Endothelial cell of umbilical vein (primary cell): Measurements from ENCODE around the gene STARD13.

Experiments used
- EZH2 ChIP-seq: IDR thresholded peaks from 2 replicates; pipeline ENCODE4 v1.6.1; 2012; ENCODE audit warnings: borderline replicate concordance, low read depth, mild to moderate bottlenecking, moderate library complexity, low read length, inconsistent platforms; ENCODE audit not compliant: severe bottlenecking
- FOS ChIP-seq: IDR thresholded peaks from 2 replicates; pipeline ENCODE4 v1.6.1; 2011; ENCODE audit warnings: mild to moderate bottlenecking, low read length, moderate library complexity, borderline replicate concordance; ENCODE audit not compliant: insufficient read depth
- POLR2A ChIP-seq: IDR thresholded peaks from 2 replicates; pipeline ENCODE4 v1.6.1; 2012; ENCODE audit warnings: low read depth, mild to moderate bottlenecking, control low read depth, low read length
- POLR2AphosphoS5 ChIP-seq: IDR thresholded peaks from 2 replicates; pipeline ENCODE4 v1.6.1; 2012; ENCODE audit warnings: low read depth, mild to moderate bottlenecking, control low read depth, low read length, moderate library complexity; ENCODE audit not compliant: insufficient read depth
- TF ChIP-seq, protein P1 (sequence below), 2 donors: IDR thresholded peaks; 1 replicate in 1 of 2; 2 replicates in 1 of 2; pipeline ENCODE4 v1.5.1; 2011; ENCODE audit warnings: low read length in 2 of 2, mild to moderate bottlenecking in 2 of 2, moderate library complexity in 2 of 2, control low read depth in 1 of 2, inconsistent platforms in 1 of 2, low read depth in 1 of 2; ENCODE audit not compliant: insufficient read depth in 1 of 2; ENCODE audit errors: extremely low read depth in 1 of 2
- TF ChIP-seq, protein P2 (sequence below): IDR thresholded peaks from 2 replicates; pipeline ENCODE4 v1.6.1; 2011; ENCODE audit not compliant: insufficient read depth, insufficient read length

DNA sequence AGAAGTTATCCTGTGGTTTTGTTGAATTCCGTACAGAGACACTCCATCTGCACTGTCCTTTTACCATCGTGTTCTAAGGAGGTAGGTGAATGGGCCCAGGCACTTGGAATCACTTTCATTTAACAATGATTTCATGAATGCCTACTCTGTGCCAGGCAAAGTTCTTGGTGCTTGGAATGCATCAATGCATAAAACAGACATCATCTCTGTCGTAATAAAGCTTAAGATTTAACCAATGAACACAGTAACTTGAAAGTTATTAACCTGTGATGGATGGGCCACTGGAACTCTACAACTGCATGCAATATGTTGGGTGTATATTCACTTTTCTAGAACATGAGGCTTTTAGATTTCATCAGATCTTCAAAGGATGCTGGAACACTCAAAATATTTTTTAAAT, 14.1 kb upstream of the STARD13 start:
- TF ChIP-seq FOS, result no peak
- no peak for TF ChIP-seq POLR2A
- TF ChIP-seq, protein P1, sequence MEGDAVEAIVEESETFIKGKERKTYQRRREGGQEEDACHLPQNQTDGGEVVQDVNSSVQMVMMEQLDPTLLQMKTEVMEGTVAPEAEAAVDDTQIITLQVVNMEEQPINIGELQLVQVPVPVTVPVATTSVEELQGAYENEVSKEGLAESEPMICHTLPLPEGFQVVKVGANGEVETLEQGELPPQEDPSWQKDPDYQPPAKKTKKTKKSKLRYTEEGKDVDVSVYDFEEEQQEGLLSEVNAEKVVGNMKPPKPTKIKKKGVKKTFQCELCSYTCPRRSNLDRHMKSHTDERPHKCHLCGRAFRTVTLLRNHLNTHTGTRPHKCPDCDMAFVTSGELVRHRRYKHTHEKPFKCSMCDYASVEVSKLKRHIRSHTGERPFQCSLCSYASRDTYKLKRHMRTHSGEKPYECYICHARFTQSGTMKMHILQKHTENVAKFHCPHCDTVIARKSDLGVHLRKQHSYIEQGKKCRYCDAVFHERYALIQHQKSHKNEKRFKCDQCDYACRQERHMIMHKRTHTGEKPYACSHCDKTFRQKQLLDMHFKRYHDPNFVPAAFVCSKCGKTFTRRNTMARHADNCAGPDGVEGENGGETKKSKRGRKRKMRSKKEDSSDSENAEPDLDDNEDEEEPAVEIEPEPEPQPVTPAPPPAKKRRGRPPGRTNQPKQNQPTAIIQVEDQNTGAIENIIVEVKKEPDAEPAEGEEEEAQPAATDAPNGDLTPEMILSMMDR (IDR thresholded peaks at IDR 0.05; ENCODE audit: extremely low read depth in 1 of 2, insufficient read depth in 1 of 2, low read depth in 1 of 2, low read length in 2 of 2), result no peak
- TF ChIP-seq POLR2AphosphoS5, result no peak
- no peak for TF ChIP-seq EZH2
- TF ChIP-seq, protein P2, sequence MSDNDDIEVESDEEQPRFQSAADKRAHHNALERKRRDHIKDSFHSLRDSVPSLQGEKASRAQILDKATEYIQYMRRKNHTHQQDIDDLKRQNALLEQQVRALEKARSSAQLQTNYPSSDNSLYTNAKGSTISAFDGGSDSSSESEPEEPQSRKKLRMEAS, result no peak
